HG02642 (cell line): ENCODE measurements around the gene CA12.

Experiments used
- ATAC-seq: cut with Tn5 transposase; IDR thresholded peaks from one replicate; pipeline ENCODE4 v1.9.1; 2021; ENCODE audit warnings: mild to moderate bottlenecking; ENCODE audit not compliant: unreplicated experiment, poor library complexity

Gene CA12

DNA sequence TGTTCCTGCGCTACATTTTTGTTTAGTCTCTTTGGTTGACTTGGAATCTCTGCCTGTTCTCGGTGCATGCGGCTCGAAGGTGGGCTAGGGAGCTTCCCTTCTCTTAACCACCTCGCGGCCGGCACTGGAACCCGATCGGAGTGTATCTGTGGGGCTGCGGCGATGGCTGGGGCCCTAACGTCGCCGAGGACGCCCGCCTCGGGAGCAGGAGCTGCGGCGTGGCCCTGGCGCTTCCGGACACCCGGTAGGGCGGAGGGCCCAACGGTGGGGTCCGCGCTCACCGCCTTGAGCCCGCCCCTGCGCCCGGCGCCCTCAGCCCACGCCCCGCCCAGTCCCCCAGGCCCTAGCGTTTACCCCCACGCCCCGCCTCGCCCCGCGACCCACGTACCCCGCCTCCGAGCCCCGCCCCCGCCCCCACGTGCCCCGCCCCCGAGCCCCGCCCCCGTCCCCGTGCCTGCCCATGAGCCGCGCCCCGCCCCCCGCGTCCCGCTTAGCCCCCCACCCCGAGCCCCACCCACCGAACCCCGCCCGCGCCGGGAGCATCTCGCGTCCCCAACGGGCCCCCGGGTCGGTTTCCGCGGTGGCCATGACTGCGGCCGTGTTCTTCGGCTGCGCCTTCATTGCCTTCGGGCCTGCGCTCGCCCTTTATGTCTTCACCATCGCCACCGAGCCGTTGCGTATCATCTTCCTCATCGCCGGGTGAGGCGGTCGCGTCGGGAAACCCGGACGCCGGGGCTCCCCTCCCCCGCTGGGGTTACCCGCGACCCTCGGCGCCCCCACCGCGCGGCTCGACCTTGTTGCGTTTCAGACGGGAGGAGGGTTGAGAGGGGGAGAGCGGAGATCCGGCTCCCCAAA, 104.4 kb downstream of the CA12 start, which contains the start of gene APH1B:
Gene APH1B, plus strand, starts transcription at position 568 of the 855 bp plus-strand sequence. Its CDS starts 19 bp downstream, at position 587.
- peak; percentile 92 for ATAC-seq

DNA sequence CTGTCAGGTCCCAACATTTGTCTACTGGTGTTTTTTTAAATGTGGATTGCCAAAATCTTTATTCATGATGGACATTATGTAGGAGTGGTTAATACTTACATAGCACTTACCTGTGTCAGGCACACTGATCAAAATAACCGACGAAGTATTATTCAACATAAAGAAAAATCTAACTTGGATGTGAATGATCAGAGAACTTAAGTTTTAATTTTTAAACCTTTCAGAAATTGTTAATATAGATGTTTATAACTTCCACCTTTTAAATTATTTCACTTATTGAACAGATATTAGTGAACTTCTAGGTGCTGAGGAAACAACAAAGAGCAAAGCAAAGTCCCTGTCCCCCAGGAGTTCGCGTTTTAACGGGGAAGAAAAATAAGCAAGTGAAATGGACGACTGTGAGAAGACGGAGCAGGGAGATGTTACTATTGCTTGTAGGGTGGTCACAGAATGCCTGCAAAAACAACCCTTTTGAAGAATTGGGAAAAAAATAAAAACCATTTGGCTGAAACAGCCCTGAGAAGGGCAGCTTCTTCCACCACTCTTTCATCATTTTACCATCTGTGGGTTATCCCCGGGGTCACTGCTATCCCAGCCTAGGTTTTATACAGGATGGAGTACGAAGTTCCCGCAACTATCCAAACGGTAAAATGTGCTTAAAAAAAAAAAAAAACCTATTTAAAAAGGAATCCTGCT, 105.2 kb downstream of the CA12 start:
- peak; percentile 10 for ATAC-seq

DNA sequence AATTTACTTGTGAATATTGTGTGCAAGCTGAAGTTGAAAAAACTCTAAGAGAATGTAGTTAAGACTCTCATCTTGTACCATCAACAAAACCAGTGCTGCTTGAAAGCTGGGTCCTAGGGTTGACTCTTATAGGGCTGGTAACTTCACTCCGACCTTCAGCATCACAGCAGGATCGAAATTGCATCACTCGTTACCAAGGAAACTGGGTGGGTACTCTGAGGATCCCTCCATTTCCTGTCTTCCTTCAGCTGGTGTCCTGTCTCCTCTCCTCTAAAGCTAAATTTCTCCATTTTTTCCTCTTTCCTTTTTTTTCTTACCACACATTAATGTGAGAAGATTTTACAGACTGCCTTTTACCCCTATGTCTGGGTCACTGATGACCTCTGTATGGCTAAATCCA, 107.2 kb downstream of the CA12 start:
- no peak for ATAC-seq
